Measurements from ENCODE around the gene STK33.

Gene STK33

GRCh38 chr11:8369592-8370205, 224.3 kb downstream of the STK33 start:
- no peak for TF ChIP-seq CTCF (conservative IDR thresholded peaks at IDR 0.05; ENCODE audit: control insufficient read depth, insufficient read depth, low read depth, low read length)

GRCh38 chr11:8368772-8369171, 225.3 kb downstream of the STK33 start:
- no peak overlapping the region for H3K4me3 ChIP-seq (ENCODE audit: control insufficient read depth, low read depth, low read length)
- no peak for DNase-seq (ENCODE audit: low read depth)
- no peak for TF ChIP-seq CTCF (conservative IDR thresholded peaks at IDR 0.05; ENCODE audit: control insufficient read depth, insufficient read depth, low read depth, low read length)

More at GRCh38 chr11:8369592-8370205, 224.3 kb downstream of the STK33 start:
- no peak for DNase-seq (ENCODE audit: low read depth)
- no peak overlapping the region for H3K4me3 ChIP-seq (ENCODE audit: control insufficient read depth, low read depth, low read length)

GRCh38 chr11:8368194-8368593, 225.8 kb downstream of the STK33 start:
- DNase-seq (ENCODE audit: low read depth) = no peak
- H3K4me3 ChIP-seq (ENCODE audit: control insufficient read depth, low read depth, low read length) = no peak overlapping the region
- TF ChIP-seq CTCF (conservative IDR thresholded peaks at IDR 0.05; ENCODE audit: control insufficient read depth, insufficient read depth, low read depth, low read length) = no peak

- TF ChIP-seq CTCF (conservative IDR thresholded peaks at IDR 0.05; ENCODE audit: control insufficient read depth, insufficient read depth, low read depth, low read length) = no peak
- no peak for DNase-seq (ENCODE audit: low read depth)
- no peak overlapping the region for H3K4me3 ChIP-seq (ENCODE audit: control insufficient read depth, low read depth, low read length)
Measured at GRCh38 chr11:8366316-8366715, 227.7 kb downstream of the STK33 start.

GRCh38 chr11:8365216-8365941, 228.6 kb downstream of the STK33 start:
- TF ChIP-seq CTCF (conservative IDR thresholded peaks at IDR 0.05; ENCODE audit: control insufficient read depth, insufficient read depth, low read depth, low read length) = no peak
- DNase-seq (ENCODE audit: low read depth) = no peak
- H3K4me3 ChIP-seq (ENCODE audit: control insufficient read depth, low read depth, low read length) = no peak overlapping the region

GRCh38 chr11:8363921-8364320, 230.1 kb downstream of the STK33 start:
- no peak for TF ChIP-seq CTCF (conservative IDR thresholded peaks at IDR 0.05; ENCODE audit: control insufficient read depth, insufficient read depth, low read depth, low read length)
- DNase-seq (ENCODE audit: low read depth) = peak; percentile 67
- no peak overlapping the region for H3K4me3 ChIP-seq (ENCODE audit: control insufficient read depth, low read depth, low read length)
